MCF 10A (cell line): ENCODE measurements around the gene RTKN. TPM values are rescaled to one million over a fixed set of nuclear protein-coding genes. Genes with fewer than 3 reads are reported as not detected.
A peak's percentile ranks its signal among the peaks of the same experiment; 100 is the strongest.

Experiments
- BruUV-seq: library from RNA; stranded (reverse); fragments of 400-500 nt; replicated peaks from 2 replicates; lab custom pipeline; 2021; lab: Mats Ljungman, UMichigan
- CTCF ChIA-PET: fragments of 300-600 bp; sonication (Branson Sonifier 250); formaldehyde crosslinking; extraction: SDS; loops from one replicate; lab custom pipeline; 2021; ENCODE audit warnings: antibody characterized with exemption, inconsistent platforms; lab: Yijun Ruan, JAX
- POLR2A ChIA-PET: fragments of 300-600, 350-650 bp; sonication (Branson Sonifier 250); formaldehyde crosslinking; extraction: SDS; loops from one replicate; lab custom pipeline; 2020; ENCODE audit warnings: antibody characterized with exemption, inconsistent platforms; lab: Yijun Ruan, JAX
- DNase-seq: peaks from one replicate; pipeline ENCODE4 v3.0.0-alpha.2; 2018; ENCODE audit not compliant: unreplicated experiment
- H3K27ac Mint-ChIP-seq: one replicate; pipeline ENCODE4 v1.8.0; 2022; ENCODE audit warnings: mild to moderate bottlenecking, low read depth, mixed read lengths; ENCODE audit not compliant: unreplicated experiment
- H3K27me3 Mint-ChIP-seq: one replicate; pipeline ENCODE4 v1.8.0; 2022; ENCODE audit warnings: mixed read lengths; ENCODE audit not compliant: insufficient read depth, unreplicated experiment
- H3K36me3 Mint-ChIP-seq: one replicate; pipeline ENCODE4 v1.8.0; 2022; ENCODE audit warnings: mild to moderate bottlenecking, moderate library complexity, mixed read lengths; ENCODE audit not compliant: insufficient read depth, unreplicated experiment
- H3K4me1 Mint-ChIP-seq: one replicate; pipeline ENCODE4 v1.8.0; 2022; ENCODE audit warnings: mixed read lengths; ENCODE audit not compliant: insufficient read depth, unreplicated experiment
- H3K4me3 Mint-ChIP-seq: one replicate; pipeline ENCODE4 v1.8.0; 2022; ENCODE audit warnings: mild to moderate bottlenecking, moderate library complexity, mixed read lengths; ENCODE audit not compliant: unreplicated experiment
- H3K9me3 Mint-ChIP-seq: one replicate; pipeline ENCODE4 v1.8.0; 2022; ENCODE audit warnings: mixed read lengths; ENCODE audit not compliant: unreplicated experiment
- CTCF ChIP-seq: fragments of 200-600 bp; IDR thresholded peaks from one replicate; pipeline ENCODE4 v1.8.0; 2022; ENCODE audit warnings: antibody characterized with exemption, mild to moderate bottlenecking; ENCODE audit not compliant: unreplicated experiment
- intact Hi-C: fragments of 100-400 bp; cut with micrococcal nuclease; formaldehyde crosslinking; loops from 2 replicates; pipeline ENCODE4 v1.14.1; 2022
- total RNA-seq: library from RNA; stranded (reverse); gene quantifications from 2 replicates; pipeline ENCODE4 v1.2.3, GENCODE V29; 2022

Gene RTKN
- total RNA-seq, 1 experiment from 2014 or later, result 63.0 TPM

GRCh38 chr2:74428675-74429074, 13.1 kb downstream of the RTKN start:
- POLR2A ChIA-PET, result interaction anchor here (1.0 to 1.6 kb wide), 2 partner anchors 14 to 77 kb away, joined by 3 to 5 read pairs; no protein-coding TSS in a partner anchor
- no peak for TF ChIP-seq CTCF
- CTCF ChIA-PET, result no interaction called here
- intact Hi-C loops, result no loop called here
- H3K4me1 Mint-ChIP-seq, result peaks cover 6% of the 10 kb centered on the region
- DNase-seq, result no peak
- no peaks in the 10 kb centered on the region for H3K27me3 Mint-ChIP-seq
- peaks cover 74% of the 10 kb centered on the region for H3K36me3 Mint-ChIP-seq
- BruUV-seq, result no TSS peak
- no peak overlapping the region for H3K27ac Mint-ChIP-seq
- no peak overlapping the region for H3K4me3 Mint-ChIP-seq
- H3K9me3 Mint-ChIP-seq, result no peaks in the 10 kb centered on the region

GRCh38 chr2:74427551-74427950, 14.2 kb downstream of the RTKN start:
- TF ChIP-seq CTCF, result no peak
- ChIA-PET CTCF (interaction anchor here (1.5 kb wide), 1 partner anchor 13 kb away, joined by 3 read pairs; no protein-coding TSS in a partner anchor), POLR2A (interaction anchor here (4.8 kb wide), 1 partner anchor 12 kb away, joined by 38 read pairs; the partner anchor contains the start of gene RTKN)
- Mint-ChIP-seq H3K27ac (no peak overlapping the region), H3K27me3 (no peaks in the 10 kb centered on the region), H3K9me3 (no peaks in the 10 kb centered on the region), H3K4me1 (peaks cover 12% of the 10 kb centered on the region), H3K36me3 (peaks cover 82% of the 10 kb centered on the region), H3K4me3 (no peak overlapping the region)
- intact Hi-C loops, result no loop called here
- DNase-seq, result no peak
- no TSS peak for BruUV-seq

GRCh38 chr2:74426181-74426758, 15.5 kb downstream of the RTKN start:
- CTCF ChIA-PET, result interaction anchor here (0.7 to 1.5 kb wide), 2 partner anchors 14 to 31 kb away, joined by 3 read pairs; no protein-coding TSS in a partner anchor
- DNase-seq, result no peak
- no peaks in the 10 kb centered on the region for H3K27me3 Mint-ChIP-seq
- no peak for TF ChIP-seq CTCF
- no TSS peak for BruUV-seq
- H3K9me3 Mint-ChIP-seq, result no peaks in the 10 kb centered on the region
- intact Hi-C loops, result no loop called here
- no peak overlapping the region for H3K27ac Mint-ChIP-seq
- H3K36me3 Mint-ChIP-seq, result peaks cover 72% of the 10 kb centered on the region
- H3K4me1 Mint-ChIP-seq, result peaks cover 22% of the 10 kb centered on the region
- no peak overlapping the region for H3K4me3 Mint-ChIP-seq
- POLR2A ChIA-PET, result interaction anchor here (0.6 to 4.8 kb wide), 4 partner anchors 12 to 38 kb away, joined by 3 to 38 read pairs (median 5); partner anchors contain the start of gene RTKN

- Mint-ChIP-seq H3K27ac (peak overlapping the region; percentile 1), H3K36me3 (peaks cover 72% of the 10 kb centered on the region), H3K4me3 (no peak overlapping the region), H3K27me3 (no peaks in the 10 kb centered on the region), H3K4me1 (peaks cover 28% of the 10 kb centered on the region), H3K9me3 (no peaks in the 10 kb centered on the region)
- BruUV-seq, result no TSS peak
- intact Hi-C loops, result no loop called here
- no peak for TF ChIP-seq CTCF
- DNase-seq, result no peak
- POLR2A ChIA-PET, result interaction anchor here (0.6 to 4.8 kb wide), 5 partner anchors 11 to 39 kb away, joined by 3 to 38 read pairs (median 7); partner anchors contain the start of genes INO80B and RTKN
- CTCF ChIA-PET, result no interaction called here
Measured at GRCh38 chr2:74425523-74425922, 16.2 kb downstream of the RTKN start.
